Heart left ventricle (tissue), 16 donors: ENCODE results near the gene AFAP1. TPM values are rescaled to one million over a fixed set of nuclear protein-coding genes. Genes with fewer than 3 reads are reported as not detected.

ENCODE experiments used
- ATAC-seq, 4 donors: fragments of 200-7000 bp; cut with Tn5 transposase; one replicate each; pipeline ENCODE4 v1.9.1; 2020 to 2022; ENCODE audit warnings: moderate library complexity in 4 of 4, mild to moderate bottlenecking in 3 of 4, moderate number of reproducible peaks in 1 of 4
- DNase-seq, 5 donors: peaks; one replicate each; pipeline ENCODE4 v3.0.0-alpha.2; 2020
- H3K27ac ChIP-seq, 12 donors: fragments of 200-600 bp; sonication (generic) in 4 of 12; one replicate each; pipeline versions ENCODE4 v1.5.0 to v1.8.0; 2016 to 2022; ENCODE audit warnings: mild to moderate bottlenecking in 2 of 12
- H3K27me3 ChIP-seq, 9 donors: fragments of 200-600 bp; sonication (generic) in 2 of 9; one replicate each; pipeline versions ENCODE4 v1.5.1 to v1.8.0; 2016 to 2022; ENCODE audit warnings: mild to moderate bottlenecking in 3 of 9
- H3K36me3 ChIP-seq, 9 donors: fragments of 200-600 bp; sonication (generic) in 2 of 9; one replicate each; pipeline versions ENCODE4 v1.5.0 to v1.8.0; 2018 to 2022; ENCODE audit warnings: mild to moderate bottlenecking in 2 of 9
- H3K4me1 ChIP-seq, 12 donors: fragments of 200-600 bp; sonication (generic) in 4 of 12; one replicate each; pipeline versions ENCODE4 v1.5.0 to v1.8.0; 2016 to 2022; ENCODE audit warnings: mild to moderate bottlenecking in 3 of 12
- H3K4me3 ChIP-seq, 12 donors: fragments of 200-600 bp; sonication (generic) in 4 of 12; one replicate each; pipeline versions ENCODE4 v1.5.0 to v1.8.0; 2017 to 2022; ENCODE audit warnings: mild to moderate bottlenecking in 9 of 12, moderate library complexity in 4 of 12
- H3K9me3 ChIP-seq, 12 donors: fragments of 200-600 bp; sonication (generic) in 4 of 12; one replicate each; pipeline versions ENCODE4 v1.5.0 to v1.8.0; 2016 to 2022; ENCODE audit warnings: mild to moderate bottlenecking in 1 of 12
- POLR2A ChIP-seq, 2 donors: fragments of 450-650 bp; IDR thresholded peaks; one replicate each; pipeline ENCODE4 v1.6.1; 2017; ENCODE audit warnings: antibody characterized with exemption in 2 of 2, mild to moderate bottlenecking in 2 of 2, moderate library complexity in 2 of 2
- WGBS, 4 donors: extraction: QIAGEN DNeasy Blood & Tissue Kit in 2 of 4; methylation state at CpG; one replicate each; pipeline versions ENCODE4 v1.1.5 to v1.1.7; 2013 to 2018; 5-methylcytosine and 5-hydroxymethylcytosine counted together
- intact Hi-C, 10 donors: fragments of 100-400 bp; cut with DNase I; formaldehyde crosslinking; loops; one replicate each; pipeline versions ENCODE4 v1.11.1 to v1.14.2; 2022
- polyA plus RNA-seq, 2 donors: library from polyadenylated mRNA; stranded (reverse); fragments of 200-250 nt; gene quantifications; one replicate each; pipeline ENCODE4 v1.2.3, GENCODE V29; 2013
- total RNA-seq, 9 donors: library from RNA; depleted of rRNA in 2 of 9; stranded (reverse); fragments of >200 nt in 2 of 9; fragmentation: NEBNext Ultra II Directional in 3 of 9; extraction: Animal tissue kit (Norgen Biotek cat#: 25700) in 3 of 9; gene quantifications; one replicate each; pipeline versions ENCODE4 v1.1.0 to v1.2.4, GENCODE V29; 2016 to 2023
- TF ChIP-seq, protein P1 (sequence below), 12 donors: fragments of 200-600 bp; sonication (generic) in 4 of 12; IDR thresholded peaks; one replicate each; pipeline versions ENCODE4 v1.5.0 to v1.8.0; 2018 to 2022; ENCODE audit warnings: antibody characterized with exemption in 12 of 12, mild to moderate bottlenecking in 5 of 12
- donor health status: ischemic (EF 13 %, LVEDD 7.1; RV severe dilation, severe dysfunction).
- donor health status: healthy with polysubstance abuse.
- donor health status: DM: no; HTN: yes; CAD: no.
- donor health status: DM: no; HTN: no; CAD: no.
- donor health status: ischemic (EF 25% LVEDD 6.9; RV normal size, moderate dysfunction).
- donor health status: ischemic (EF 25% LVEDD 5.7; RV mildly dilated, moderate dysfunction).
- donor health status: healthy.
- donor health status: DM: yes; HTN: yes; CAD: no.
- donor health status: ischemic (EF 35%, LVEDD 5.7; RV mildly dilated, moderate dysfunction).
- donor health status: nonischemic (EF 11% LVEDD 7.7; RV severe dilation, severe dysfunction).
- donor health status: DM: yes; HTN: yes; CAD: no.
- donor health status: PGD.
- donor health status: ischemic (EF 29% LVEDD 5.4; RV normal size, mild dysfunction).
- donor health status: nonischemic (EF 23%, LVEDD 6.1; RV moderate dilation, normal function).

Gene AFAP1
- total and polyA plus RNA-seq, 11 donors: 2.0 to 18.0 (median 7.0) TPM

DNA sequence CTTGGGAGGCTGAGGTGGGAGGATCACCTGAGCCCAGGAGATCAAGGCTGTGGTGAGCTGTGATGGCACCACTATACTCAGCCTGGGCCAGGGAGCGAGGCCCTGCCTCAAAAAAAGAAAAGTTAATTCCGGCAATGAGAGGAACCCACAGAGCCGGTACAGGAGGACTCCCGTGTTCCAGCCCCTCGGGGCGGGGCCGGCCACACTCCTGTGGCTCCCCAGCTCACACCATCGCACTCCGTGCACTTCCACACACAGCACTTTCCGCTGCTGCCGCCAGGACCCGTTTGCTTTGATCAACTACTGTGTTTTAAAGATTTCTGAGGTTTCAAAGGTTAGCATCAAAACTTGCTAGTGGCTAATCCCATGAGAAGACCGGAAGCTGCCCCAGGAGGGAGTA, 171.7 kb downstream of the AFAP1 start:
- Histone ChIP-seq H3K4me1 (peaks cover 0 to 8% (median 0%) of the 10 kb centered on the region in 12 donors), H3K27ac (no peak overlapping the region), H3K9me3 (no peaks in the 10 kb centered on the region), H3K27me3 (no peaks in the 10 kb centered on the region), H3K4me3 (no peak overlapping the region), H3K36me3 (peaks cover 0 to 77% (median 50%) of the 10 kb centered on the region in 9 donors)
- TF ChIP-seq POLR2A (IDR thresholded peaks at IDR 0.05): no peak
- TF ChIP-seq, protein P1, sequence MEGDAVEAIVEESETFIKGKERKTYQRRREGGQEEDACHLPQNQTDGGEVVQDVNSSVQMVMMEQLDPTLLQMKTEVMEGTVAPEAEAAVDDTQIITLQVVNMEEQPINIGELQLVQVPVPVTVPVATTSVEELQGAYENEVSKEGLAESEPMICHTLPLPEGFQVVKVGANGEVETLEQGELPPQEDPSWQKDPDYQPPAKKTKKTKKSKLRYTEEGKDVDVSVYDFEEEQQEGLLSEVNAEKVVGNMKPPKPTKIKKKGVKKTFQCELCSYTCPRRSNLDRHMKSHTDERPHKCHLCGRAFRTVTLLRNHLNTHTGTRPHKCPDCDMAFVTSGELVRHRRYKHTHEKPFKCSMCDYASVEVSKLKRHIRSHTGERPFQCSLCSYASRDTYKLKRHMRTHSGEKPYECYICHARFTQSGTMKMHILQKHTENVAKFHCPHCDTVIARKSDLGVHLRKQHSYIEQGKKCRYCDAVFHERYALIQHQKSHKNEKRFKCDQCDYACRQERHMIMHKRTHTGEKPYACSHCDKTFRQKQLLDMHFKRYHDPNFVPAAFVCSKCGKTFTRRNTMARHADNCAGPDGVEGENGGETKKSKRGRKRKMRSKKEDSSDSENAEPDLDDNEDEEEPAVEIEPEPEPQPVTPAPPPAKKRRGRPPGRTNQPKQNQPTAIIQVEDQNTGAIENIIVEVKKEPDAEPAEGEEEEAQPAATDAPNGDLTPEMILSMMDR (IDR thresholded peaks at IDR 0.05): no peak
- intact Hi-C loops: loop anchor here in 5 of 10 donors (2.0 to 10.0 kb wide), 3 partner anchors 35 to 219 kb away; no protein-coding TSS in a partner anchor
- ATAC-seq: no peak
- DNase-seq: peak in 1 of 5 donors; percentile 9
- WGBS, 4 donors: 84 to 95% (median 92%) methylated on average over 13 of the region's 13 CpGs

DNA sequence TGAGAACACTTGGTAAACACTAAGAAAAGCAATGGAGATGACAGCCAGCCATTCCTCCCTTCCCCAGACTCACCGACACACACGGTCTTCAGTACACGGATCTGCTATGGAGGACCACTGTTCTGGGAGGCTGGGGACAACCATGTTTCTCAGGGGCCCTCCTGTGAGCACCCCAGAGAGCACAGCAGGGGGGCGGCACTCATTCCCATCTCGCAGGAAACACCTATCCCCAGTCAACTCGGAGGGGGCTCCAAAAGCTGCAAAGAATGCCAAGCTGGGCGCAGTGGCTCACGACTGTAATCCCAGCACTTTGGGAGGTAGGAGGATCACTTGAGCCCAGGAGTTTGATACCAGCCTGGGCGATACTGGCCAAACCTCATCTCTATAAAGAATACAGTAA, 172.1 kb downstream of the AFAP1 start:
- Histone ChIP-seq H3K27ac (no peak overlapping the region), H3K9me3 (no peaks in the 10 kb centered on the region), H3K4me1 (peaks cover 0 to 8% (median 0%) of the 10 kb centered on the region in 12 donors), H3K36me3 (peaks cover 0 to 78% (median 50%) of the 10 kb centered on the region in 9 donors), H3K4me3 (no peak overlapping the region), H3K27me3 (no peaks in the 10 kb centered on the region)
- ATAC-seq: no peak
- TF ChIP-seq, protein P1 (IDR thresholded peaks at IDR 0.05): no peak
- TF ChIP-seq POLR2A (IDR thresholded peaks at IDR 0.05): no peak
- DNase-seq: peak in 1 of 5 donors; percentile 11
- intact Hi-C loops: loop anchor here in 4 of 10 donors (5.0 to 10.0 kb wide), 2 partner anchors 217 to 220 kb away; no protein-coding TSS in a partner anchor
- WGBS, 4 donors: 81 to 95% (median 85%) methylated on average over 7 to 9 of the region's 9 CpGs

DNA sequence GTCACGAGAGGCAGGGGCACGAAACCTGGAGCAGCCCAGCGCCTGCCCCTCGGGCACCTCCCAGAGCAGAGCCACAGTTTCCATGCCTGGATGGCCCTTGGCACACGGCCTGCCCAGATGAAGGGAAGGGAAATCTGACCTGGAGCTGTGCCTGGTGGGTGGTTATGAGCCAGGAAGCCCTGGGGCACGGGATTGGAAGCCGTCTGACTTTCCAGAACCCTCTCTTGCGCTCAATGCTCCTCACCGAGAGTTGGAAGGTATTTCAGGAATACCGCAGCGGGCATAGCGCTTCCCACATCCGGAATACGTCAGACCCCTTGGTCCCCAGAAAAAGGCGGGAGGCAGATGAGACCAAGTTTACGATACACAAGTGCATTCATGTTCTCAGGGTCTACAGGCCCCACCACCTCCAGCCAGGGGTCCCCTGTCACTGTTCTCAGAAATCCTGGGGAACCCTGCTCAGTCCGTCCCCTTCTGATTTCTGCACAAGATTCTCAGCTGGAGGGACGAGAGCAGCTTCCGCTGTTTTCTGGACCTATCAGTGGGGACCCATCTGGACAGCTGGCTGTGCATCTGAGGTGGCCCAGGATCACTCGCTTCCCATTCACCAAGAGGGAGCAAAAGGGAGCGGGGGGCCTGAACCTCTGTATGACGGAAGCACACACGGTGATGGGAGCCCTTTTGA, 172.9 kb downstream of the AFAP1 start:
- Histone ChIP-seq H3K36me3 (peaks cover 0 to 74% (median 49%) of the 10 kb centered on the region in 9 donors), H3K27ac (peak overlapping the region in 1 of 12 donors; percentile 35), H3K27me3 (no peaks in the 10 kb centered on the region), H3K4me1 (peaks cover 0 to 8% (median 0%) of the 10 kb centered on the region in 12 donors), H3K9me3 (no peaks in the 10 kb centered on the region), H3K4me3 (no peak overlapping the region)
- 76 to 85% (median 79%) methylated on average over 20 to 23 of the region's 23 CpGs for WGBS, 4 donors
- TF ChIP-seq POLR2A (IDR thresholded peaks at IDR 0.05): no peak
- TF ChIP-seq, protein P1 (IDR thresholded peaks at IDR 0.05): no peak
- ATAC-seq (peak in 3 of 4 donors; percentile 20 to 54 (median 43)), DNase-seq (peak in 2 of 5 donors; percentile 36 to 67)
- intact Hi-C loops: loop anchor here in 4 of 10 donors (5.0 to 10.0 kb wide), 2 partner anchors 218 to 220 kb away; no protein-coding TSS in a partner anchor

DNA sequence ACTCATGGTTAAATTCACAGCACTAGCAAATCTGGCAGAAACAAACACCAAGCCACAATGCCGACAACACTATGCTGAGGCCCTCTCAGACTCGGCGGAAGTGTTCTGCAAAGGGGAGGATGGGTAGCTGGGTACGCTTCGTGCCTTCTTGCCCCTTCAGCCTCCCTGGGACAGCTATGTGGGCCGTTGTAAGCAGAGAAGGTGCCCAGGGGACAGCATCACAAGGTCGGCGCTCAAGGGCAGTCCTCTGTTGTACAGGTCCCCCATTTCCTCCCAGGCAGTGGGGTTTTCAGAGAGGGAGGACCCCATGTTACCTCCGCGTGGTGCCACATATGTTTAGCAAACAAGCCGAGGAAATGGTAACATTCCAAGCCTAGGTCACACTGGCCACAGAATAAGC, 173.6 kb downstream of the AFAP1 start:
- no peak overlapping the region for H3K4me3 ChIP-seq
- 88 to 90% (median 88%) methylated on average over 11 of the region's 11 CpGs for WGBS, 4 donors
- H3K27me3 ChIP-seq: no peaks in the 10 kb centered on the region
- peaks cover 0 to 8% (median 0%) of the 10 kb centered on the region in 12 donors for H3K4me1 ChIP-seq
- peaks cover 0 to 72% (median 48%) of the 10 kb centered on the region in 9 donors for H3K36me3 ChIP-seq
- intact Hi-C loops: loop anchor here in 4 of 10 donors (5.0 to 10.0 kb wide), 2 partner anchors 219 to 221 kb away; no protein-coding TSS in a partner anchor
- DNase-seq (peak in 1 of 5 donors; percentile 11), ATAC-seq (no peak)
- H3K27ac ChIP-seq: peak overlapping the region in 1 of 12 donors; percentile 43
- H3K9me3 ChIP-seq: no peaks in the 10 kb centered on the region
- TF ChIP-seq, protein P1 (IDR thresholded peaks at IDR 0.05): no peak
- no peak for TF ChIP-seq POLR2A (IDR thresholded peaks at IDR 0.05)
